BJ (cell line): ENCODE data around the gene FOCAD. TPM values are rescaled to one million over a fixed set of nuclear protein-coding genes. Genes with fewer than 3 reads are reported as not detected.
"Not testable (repeated sequence)": the region's sequence is repeated elsewhere in the genome, so short reads cannot be mapped to it uniquely, and the experiment has no call there.

Source experiments
- CTCF ChIA-PET: fragments of 350-600 bp; formaldehyde crosslinking; extraction: SDS; loops from one replicate; lab custom pipeline; 2021; ENCODE audit warnings: antibody characterized with exemption, inconsistent platforms; lab: Yijun Ruan, JAX
- POLR2A ChIA-PET: fragments of 300-600 bp; sonication (Branson Sonifier 250); formaldehyde crosslinking; extraction: SDS; loops from one replicate; lab custom pipeline; 2021; ENCODE audit warnings: antibody characterized with exemption; lab: Charles Lee
- DNase-seq: peaks from one replicate; pipeline ENCODE4 v3.0.0-alpha.2; 2011; ENCODE audit warnings: low read depth
- H3K27me3 ChIP-seq: 2 replicates; pipeline ENCODE4 v1.6.0; 2011; ENCODE audit warnings: low read length; ENCODE audit not compliant: control insufficient read depth, insufficient read depth
- H3K36me3 ChIP-seq: 2 replicates; pipeline ENCODE4 v1.5.1; 2011; ENCODE audit warnings: low read length; ENCODE audit not compliant: control insufficient read depth, insufficient read depth
- H3K4me3 ChIP-seq: 2 replicates; pipeline ENCODE4 v1.5.1; 2011; ENCODE audit warnings: low read depth, mild to moderate bottlenecking, control low read depth, low read length
- polyA plus RNA-seq: library from polyadenylated mRNA; depleted of rRNA; stranded (reverse); fragments of >200 nt; gene quantifications from 2 replicates; pipeline ENCODE4 v1.2.3, GENCODE V29; 2011
- TF ChIP-seq, protein P1 (sequence below): IDR thresholded peaks from 2 replicates; pipeline ENCODE4 v1.5.1; 2011; ENCODE audit warnings: low read depth, mild to moderate bottlenecking, control low read depth, inconsistent platforms, low read length, moderate library complexity; ENCODE audit not compliant: insufficient read depth

The FOCAD gene
- polyA plus RNA-seq, 1 experiment = 32.9 TPM

DNA sequence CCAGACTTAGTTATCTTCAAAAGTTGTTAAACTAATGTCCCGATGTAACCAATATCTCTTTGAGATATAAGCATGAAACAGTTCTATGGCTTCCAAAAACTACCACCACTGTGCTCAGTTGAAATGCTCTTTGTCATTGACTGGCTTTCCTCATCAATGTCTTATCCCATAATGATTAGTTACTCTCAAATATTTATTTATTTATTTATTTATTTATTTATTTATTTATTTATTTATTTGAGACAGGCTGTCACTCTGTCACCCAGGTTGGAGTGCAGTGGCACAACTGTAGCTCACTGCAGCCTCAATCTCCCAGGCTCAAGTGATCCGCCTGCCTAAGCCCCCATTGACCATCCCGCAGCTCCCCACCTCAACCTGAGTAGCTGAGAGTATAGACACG, 33.7 kb upstream of the FOCAD start:
- no peaks in the 10 kb centered on the region for H3K27me3 ChIP-seq
- H3K4me3 ChIP-seq = no peak overlapping the region
- CTCF ChIA-PET = interaction anchor here (0.6 to 1.2 kb wide), 3 partner anchors 14 to 430 kb away, joined by 3 to 4 read pairs (median 4); no protein-coding TSS in a partner anchor
- H3K36me3 ChIP-seq = no peaks in the 10 kb centered on the region
- TF ChIP-seq, protein P1, sequence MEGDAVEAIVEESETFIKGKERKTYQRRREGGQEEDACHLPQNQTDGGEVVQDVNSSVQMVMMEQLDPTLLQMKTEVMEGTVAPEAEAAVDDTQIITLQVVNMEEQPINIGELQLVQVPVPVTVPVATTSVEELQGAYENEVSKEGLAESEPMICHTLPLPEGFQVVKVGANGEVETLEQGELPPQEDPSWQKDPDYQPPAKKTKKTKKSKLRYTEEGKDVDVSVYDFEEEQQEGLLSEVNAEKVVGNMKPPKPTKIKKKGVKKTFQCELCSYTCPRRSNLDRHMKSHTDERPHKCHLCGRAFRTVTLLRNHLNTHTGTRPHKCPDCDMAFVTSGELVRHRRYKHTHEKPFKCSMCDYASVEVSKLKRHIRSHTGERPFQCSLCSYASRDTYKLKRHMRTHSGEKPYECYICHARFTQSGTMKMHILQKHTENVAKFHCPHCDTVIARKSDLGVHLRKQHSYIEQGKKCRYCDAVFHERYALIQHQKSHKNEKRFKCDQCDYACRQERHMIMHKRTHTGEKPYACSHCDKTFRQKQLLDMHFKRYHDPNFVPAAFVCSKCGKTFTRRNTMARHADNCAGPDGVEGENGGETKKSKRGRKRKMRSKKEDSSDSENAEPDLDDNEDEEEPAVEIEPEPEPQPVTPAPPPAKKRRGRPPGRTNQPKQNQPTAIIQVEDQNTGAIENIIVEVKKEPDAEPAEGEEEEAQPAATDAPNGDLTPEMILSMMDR = no peak
- POLR2A ChIA-PET = no interaction called here
- DNase-seq = no peak

DNA sequence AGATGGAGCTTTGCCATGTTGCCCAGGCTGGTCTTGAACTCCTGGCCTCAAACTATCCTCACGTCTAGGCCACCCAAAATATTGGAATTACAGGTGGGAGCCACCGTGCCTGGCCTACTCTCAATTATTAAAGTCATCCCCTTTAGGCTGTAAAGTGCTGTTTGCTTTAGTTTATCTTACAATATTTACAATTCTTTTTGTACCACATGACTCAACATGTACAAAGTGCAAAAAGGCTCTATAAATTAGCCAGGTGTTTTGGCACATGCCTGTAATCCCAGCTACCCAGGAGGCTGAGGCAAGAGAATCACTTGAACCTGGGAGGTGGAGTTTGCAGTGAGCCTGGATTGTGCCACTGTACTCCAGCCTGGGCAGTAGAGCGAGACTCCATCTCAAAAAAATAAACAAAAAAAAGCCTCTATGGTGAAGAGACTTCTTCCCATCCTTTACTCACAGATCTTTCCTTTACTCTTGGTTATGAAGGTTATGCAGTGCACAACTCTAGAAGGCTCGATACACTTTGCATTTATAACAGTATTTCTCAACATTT, 33.2 kb upstream of the FOCAD start:
- POLR2A ChIA-PET = no interaction called here
- CTCF ChIA-PET = interaction anchor here (0.6 to 1.2 kb wide), 3 partner anchors 14 to 431 kb away, joined by 3 to 4 read pairs (median 4); no protein-coding TSS in a partner anchor
- DNase-seq = no peak
- TF ChIP-seq, protein P1 = no peak
- no peaks in the 10 kb centered on the region for H3K36me3 ChIP-seq
- no peaks in the 10 kb centered on the region for H3K27me3 ChIP-seq
- H3K4me3 ChIP-seq = no peak overlapping the region

DNA sequence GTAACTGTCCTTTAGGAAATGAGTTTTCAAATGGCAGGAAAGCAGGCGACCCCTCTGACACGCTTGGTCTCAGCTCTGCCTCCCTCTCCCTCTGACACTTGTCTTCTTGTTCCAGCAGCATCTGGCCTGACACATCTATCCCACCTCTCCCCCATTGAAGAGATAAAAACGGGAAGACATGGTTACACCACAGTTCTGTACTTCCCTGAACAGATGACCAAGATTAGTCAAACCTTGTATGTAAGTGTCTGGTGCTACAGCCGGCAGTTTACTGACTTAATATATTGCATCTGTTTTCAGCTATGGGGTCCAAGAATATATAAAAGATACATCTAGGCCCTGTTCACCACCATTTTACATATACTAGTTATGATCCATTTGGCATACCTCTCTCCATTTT, 32.1 kb upstream of the FOCAD start:
- CTCF ChIA-PET = interaction anchor here (0.6 to 0.9 kb wide), 2 partner anchors 12 to 409 kb away, joined by 3 read pairs; no protein-coding TSS in a partner anchor
- no peak for DNase-seq
- H3K4me3 ChIP-seq = no peak overlapping the region
- H3K36me3 ChIP-seq = no peaks in the 10 kb centered on the region
- POLR2A ChIA-PET = no interaction called here
- TF ChIP-seq, protein P1 = no peak
- no peaks in the 10 kb centered on the region for H3K27me3 ChIP-seq

DNA sequence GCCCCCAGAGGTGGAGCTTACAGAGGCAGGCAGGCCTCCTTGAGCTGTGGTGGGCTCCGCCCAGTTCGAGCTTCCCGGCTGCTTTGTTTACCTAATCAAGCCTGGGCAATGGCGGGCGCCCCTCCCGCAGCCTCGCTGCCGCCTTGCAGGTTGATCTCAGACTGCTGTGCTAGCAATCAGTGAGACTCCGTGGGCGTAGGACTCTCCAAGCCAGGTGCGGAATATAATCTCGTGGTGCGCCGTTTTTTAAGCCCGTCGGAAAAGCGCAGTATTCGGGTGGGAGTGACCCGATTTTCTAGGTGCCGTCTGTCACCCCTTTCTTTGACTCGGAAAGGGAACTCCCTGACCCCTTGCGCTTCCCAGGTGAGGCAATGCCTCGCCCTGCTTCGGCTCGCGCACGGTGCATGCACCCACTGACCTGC, 25.8 kb upstream of the FOCAD start:
- DNase-seq, H3K27me3 ChIP-seq, H3K36me3 ChIP-seq, POLR2A ChIA-PET, CTCF ChIA-PET: not testable (repeated sequence)
- peak overlapping the region; percentile 31 for H3K4me3 ChIP-seq

DNA sequence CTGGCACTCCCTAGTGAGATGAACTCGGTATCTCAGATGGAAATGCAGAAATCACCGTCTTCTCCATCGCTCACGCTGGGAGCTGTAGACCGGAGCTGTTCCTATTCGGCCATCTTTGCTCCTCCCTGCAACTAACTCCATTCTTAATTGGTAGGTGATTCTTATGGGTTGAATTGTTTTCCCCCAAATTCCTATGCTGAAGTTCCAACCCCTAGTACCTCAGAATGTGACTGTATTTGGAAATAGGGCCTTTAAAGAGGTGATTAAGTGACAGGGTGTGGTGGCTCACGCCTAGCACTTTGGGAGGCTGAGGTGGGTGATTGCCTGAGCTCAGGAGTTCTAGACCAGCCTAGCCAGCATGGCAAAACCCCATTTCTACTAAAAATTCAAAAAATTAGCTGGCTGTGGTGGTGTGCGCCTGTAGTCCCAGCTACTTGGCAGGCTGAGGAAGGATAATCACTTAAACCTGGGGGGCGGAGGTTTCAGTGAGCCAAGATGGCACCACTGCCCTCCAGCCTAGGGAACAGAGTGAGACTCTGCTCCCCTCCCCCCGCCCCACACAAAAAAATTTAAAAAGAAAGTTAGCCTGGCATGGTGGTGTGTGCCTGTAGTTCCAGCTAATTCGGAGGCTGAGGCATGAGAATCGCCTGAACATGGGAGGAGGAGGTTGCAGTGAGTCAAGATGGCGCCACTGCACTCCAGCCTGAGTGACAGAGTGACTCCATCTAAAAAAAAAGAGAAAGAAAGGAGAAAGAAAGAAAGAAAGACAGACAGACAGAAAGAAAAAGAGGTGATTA, 25.2 kb upstream of the FOCAD start:
- DNase-seq = no peak
- ChIA-PET CTCF (no interaction called here), POLR2A (no interaction called here)

More for the DNA sequence above, 25.2 kb upstream of the FOCAD start:
- no peaks in the 10 kb centered on the region for H3K36me3 ChIP-seq
- TF ChIP-seq, protein P1 = no peak
- H3K4me3 ChIP-seq = peak overlapping the region; percentile 31
- peaks cover 1% of the 10 kb centered on the region; the same call in 1 of the 2 replicates for H3K27me3 ChIP-seq
